Measurements from ENCODE around the gene TBC1D19. TPM values are rescaled to one million over a fixed set of nuclear protein-coding genes. Genes with fewer than 3 reads are reported as not detected.

TBC1D19 gene
- total and polyA plus RNA-seq, 9 of the 15 experiments (the other 6 are each of a cell fraction or from before 2014, with no cell fraction given): 0.73 to 5.6 (median 3.7) TPM

DNA sequence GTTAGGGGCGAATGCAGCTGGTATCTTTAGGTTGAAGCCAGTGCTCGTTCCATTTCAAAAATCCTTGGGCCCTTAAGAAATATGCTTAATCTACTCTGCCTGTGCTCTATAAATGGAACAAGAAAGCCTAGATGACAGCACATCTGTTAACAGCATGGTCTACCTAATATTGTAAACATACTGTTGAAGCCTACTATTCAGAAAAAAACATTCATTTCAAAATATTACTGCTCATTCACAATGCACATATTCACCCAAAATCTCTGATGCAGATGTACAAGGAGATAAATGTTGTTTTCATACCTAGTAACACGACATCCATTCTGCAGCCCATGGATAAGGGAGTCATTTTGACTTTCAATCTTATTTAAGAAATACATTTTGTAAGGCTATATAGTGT, 106.6 kb downstream of the TBC1D19 start:
- no peak for FAIRE-seq
- CTCF ChIA-PET (ENCODE audit: low intra/inter-chr PET ratio): no interaction called here

More for the DNA sequence above, 106.6 kb downstream of the TBC1D19 start:
- TF ChIP-seq NCOA1 (IDR thresholded peaks at IDR 0.05; ENCODE audit: low read depth): no peak
- no peak for TF ChIP-seq ZNF174 (CRISPR knock-in tag; IDR thresholded peaks at IDR 0.05)
- no peak for TF ChIP-seq FOSL1 (tag; conservative IDR thresholded peaks at IDR 0.05)
- TF ChIP-seq ARID1B (IDR thresholded peaks at IDR 0.05): no peak
- TF ChIP-seq RFX7 (CRISPR knock-in tag; IDR thresholded peaks at IDR 0.05): no peak
- no peak for TF ChIP-seq SAP30 (IDR thresholded peaks at IDR 0.05; ENCODE audit: borderline replicate concordance, insufficient read depth, low read depth, low read length, poor library complexity, severe bottlenecking)
- TF ChIP-seq CBX8 (IDR thresholded peaks at IDR 0.05; ENCODE audit: borderline replicate concordance, extremely low read depth, low read depth, low read length, poor library complexity, severe bottlenecking): no peak
- no peak for TF ChIP-seq WHSC1 (IDR thresholded peaks at IDR 0.05; ENCODE audit: low read length)
- TF ChIP-seq FOXJ3 (CRISPR knock-in tag; IDR thresholded peaks at IDR 0.05): no peak
- TF ChIP-seq ZKSCAN8 (CRISPR knock-in tag; IDR thresholded peaks at IDR 0.05): no peak
- TF ChIP-seq HDAC3 (IDR thresholded peaks at IDR 0.05; ENCODE audit: borderline replicate concordance, partially characterized antibody): no peak
- no peak for TF ChIP-seq NR2F6 (CRISPR knock-in tag; IDR thresholded peaks at IDR 0.05)
- TF ChIP-seq TOE1 (IDR thresholded peaks at IDR 0.05; ENCODE audit: borderline replicate concordance): no peak
- TF ChIP-seq TOE1 (CRISPR knock-in tag; IDR thresholded peaks at IDR 0.05; ENCODE audit: borderline replicate concordance, low read depth): no peak
- no peak for TF ChIP-seq ELF1 (tag; IDR thresholded peaks at IDR 0.05)
- TF ChIP-seq, protein P1, sequence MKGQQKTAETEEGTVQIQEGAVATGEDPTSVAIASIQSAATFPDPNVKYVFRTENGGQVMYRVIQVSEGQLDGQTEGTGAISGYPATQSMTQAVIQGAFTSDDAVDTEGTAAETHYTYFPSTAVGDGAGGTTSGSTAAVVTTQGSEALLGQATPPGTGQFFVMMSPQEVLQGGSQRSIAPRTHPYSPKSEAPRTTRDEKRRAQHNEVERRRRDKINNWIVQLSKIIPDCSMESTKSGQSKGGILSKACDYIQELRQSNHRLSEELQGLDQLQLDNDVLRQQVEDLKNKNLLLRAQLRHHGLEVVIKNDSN (CRISPR knock-in tag; IDR thresholded peaks at IDR 0.05): no peak
- H3K4me2 ChIP-seq (ENCODE audit: insufficient read depth, low read length): no peak overlapping the region
- H3K9me1 ChIP-seq (ENCODE audit: control insufficient read depth, insufficient read depth, low read length): no peaks in the 10 kb centered on the region
- H3K4me3 ChIP-seq: no peak overlapping the region
- intact Hi-C loops (cut with micrococcal nuclease): no loop called here
- no peak overlapping the region for H3K9ac ChIP-seq (ENCODE audit: insufficient read depth in 1 of 2, low read depth in 2 of 2, low read length in 2 of 2)
- H3K79me2 ChIP-seq (ENCODE audit: control insufficient read depth, insufficient read depth, low read length): no peaks in the 10 kb centered on the region
- peaks cover 0 to 11% of the 10 kb centered on the region in 2 experiments; a peak in 3 of 5 replicates for H3K4me1 ChIP-seq (replicated peaks in 1 of 2; ENCODE audit: control insufficient read depth in 2 of 2, insufficient read depth in 2 of 2, low read length in 2 of 2)
- no TSS peak for BruUV-seq (replicated peaks)
- in situ Hi-C loops (cut with MboI): no loop called here
- no peaks in the 10 kb centered on the region for H3K36me3 ChIP-seq (ENCODE audit: control insufficient read depth, insufficient read depth, low read length)
- no peaks in the 10 kb centered on the region for H3K27me3 ChIP-seq (ENCODE audit: control insufficient read depth in 2 of 2, insufficient read depth in 2 of 2, low read length in 2 of 2)
- no peak for ATAC-seq
- no peak overlapping the region for H2AFZ ChIP-seq (ENCODE audit: low read depth, low read length)
- 61% methylated on average over 3 of the region's 3 CpGs for WGBS (ENCODE audit: insufficient coverage, low coverage, missing lambda C conversion rate)
- no peaks in the 10 kb centered on the region for H4K20me1 ChIP-seq (replicated peaks; ENCODE audit: control insufficient read depth, insufficient read depth, low read length)
- DNase-seq (ENCODE audit: extremely low read depth in 1 of 4, low spot score in 3 of 4): no peak
- no peak overlapping the region for H3K27ac ChIP-seq (ENCODE audit: extremely low read depth, low read depth, low read length)
- POLR2A ChIA-PET: no interaction called here
- no peaks in the 10 kb centered on the region for H3K9me3 ChIP-seq (replicated peaks; ENCODE audit: control insufficient read depth, insufficient read depth, low read depth, low read length)
